Amniotic stem cell (primary cell): Measurements from ENCODE around the gene MAB21L2.

Experiments
- DNase-seq: peaks from one replicate; lab custom pipeline; 2025; lab: John Stamatoyannopoulos, UW

Gene MAB21L2

DNA sequence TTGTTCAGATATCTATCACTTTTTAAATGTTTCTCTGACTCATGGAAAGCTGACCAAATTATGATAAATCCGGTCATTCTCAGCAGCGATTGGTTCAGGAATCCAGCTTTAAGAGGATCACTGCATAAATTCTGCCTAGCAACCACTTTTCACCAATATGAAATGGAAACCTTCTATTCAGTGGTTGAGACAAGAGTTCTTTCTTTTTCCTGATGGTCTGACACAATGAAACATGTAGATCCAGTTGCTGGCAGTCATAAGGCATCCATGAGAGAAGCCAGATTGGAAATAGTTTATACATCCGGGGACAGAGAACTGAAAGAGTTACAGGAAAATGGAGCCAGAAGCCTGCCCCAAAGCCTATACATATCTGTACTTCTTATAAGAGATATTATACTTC is 27.2 kb downstream of the MAB21L2 start:
- DNase-seq, result no peak

DNA sequence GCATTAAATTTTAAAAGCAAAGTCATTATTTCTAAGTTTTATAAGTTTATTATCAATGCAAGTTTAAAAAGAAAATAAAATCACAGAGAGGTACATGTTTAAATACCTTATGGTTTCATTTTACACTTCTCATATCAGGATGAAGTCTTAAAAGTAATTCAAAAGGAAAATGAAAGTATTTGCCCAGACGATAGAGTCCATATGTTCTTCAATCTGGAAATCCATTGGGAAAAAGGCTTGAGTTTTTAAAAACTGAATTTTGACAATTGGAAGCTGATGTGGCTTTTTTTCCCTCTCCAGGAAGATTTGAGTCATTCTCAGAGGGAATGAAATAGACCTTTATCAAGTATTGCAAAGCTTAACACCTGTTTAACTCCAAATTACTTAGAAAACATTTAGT is 37.1 kb downstream of the MAB21L2 start:
- no peak for DNase-seq

DNA sequence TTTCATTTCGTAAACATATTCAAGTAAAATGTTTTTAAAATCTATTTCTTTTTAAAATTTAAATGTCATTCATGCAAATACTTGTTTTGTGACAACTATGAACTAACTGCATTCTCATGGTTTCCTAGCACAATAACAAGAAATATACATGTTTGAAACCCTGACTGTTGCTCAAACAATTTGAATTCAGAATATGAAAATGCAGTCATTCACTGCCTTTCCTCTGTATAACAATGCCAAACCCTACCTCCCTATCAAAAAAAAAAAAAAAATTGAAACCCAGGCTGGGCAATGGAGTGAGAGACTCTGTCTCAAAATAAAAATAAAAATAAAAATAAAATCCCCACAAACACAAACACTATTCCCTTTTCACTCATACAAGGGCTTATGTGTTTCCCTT is 42.1 kb downstream of the MAB21L2 start:
- DNase-seq, result no peak

DNA sequence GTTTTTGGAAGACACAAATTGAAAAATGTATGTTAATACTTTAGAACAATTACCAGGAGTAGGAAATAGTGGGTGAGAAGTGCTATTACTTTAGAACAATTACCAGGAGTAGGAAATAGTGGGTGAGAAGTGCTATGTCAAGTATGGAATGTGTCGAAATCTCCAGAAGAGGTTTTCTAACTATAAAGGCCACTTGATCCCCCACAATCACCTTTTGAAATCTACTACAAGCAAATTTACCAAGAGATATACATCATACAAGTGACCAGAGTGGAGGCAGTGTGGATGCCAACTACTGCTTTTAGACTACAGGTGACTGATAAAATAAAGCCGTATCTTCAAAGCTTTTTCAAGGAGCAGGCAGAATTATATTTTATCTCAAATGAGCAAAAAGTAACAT is 43.1 kb downstream of the MAB21L2 start:
- no peak for DNase-seq

DNA sequence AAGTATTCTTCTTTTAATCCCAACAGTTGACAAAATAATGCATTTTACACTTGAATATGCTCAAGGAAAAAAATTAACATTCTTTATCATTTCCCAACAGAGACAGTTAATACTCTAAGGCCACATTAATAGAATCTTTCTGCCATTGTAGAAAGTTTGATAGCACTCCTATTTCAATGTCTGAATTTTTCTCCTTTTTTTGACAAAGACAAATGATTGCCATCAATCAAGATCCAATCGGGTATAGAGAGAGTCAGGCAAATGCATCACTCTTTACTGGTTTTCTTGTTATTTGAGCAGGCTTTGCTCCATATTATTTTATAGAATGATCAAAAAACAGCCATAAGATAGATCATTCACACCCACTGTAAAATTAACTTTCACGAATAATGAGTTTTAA is 46.1 kb downstream of the MAB21L2 start:
- DNase-seq, result no peak

DNA sequence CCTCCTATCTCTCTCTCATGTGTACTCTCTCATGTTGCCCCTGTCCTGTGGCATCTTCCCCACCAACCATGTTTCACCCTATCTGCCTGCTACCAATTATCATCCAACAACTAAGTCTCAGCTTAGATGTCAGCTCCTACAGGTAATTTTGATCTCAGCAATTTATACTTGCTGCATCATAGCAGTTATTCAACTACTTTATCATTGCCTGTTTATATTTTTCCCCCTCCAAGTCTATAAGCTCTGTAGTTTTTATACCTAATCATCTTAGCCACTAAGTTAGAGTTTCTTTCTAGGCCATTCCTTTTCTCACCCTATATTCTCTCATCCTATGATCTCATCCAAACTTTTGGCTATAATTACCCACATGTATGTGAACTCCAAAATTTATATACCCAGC is 50.7 kb downstream of the MAB21L2 start:
- DNase-seq, result no peak
